Keratinocyte (primary cell): Measurements from ENCODE around the gene CDYL.

Source experiments
- EZH2 ChIP-seq: IDR thresholded peaks from one replicate; pipeline ENCODE4 v1.6.1; 2012; ENCODE audit warnings: inconsistent platforms, mild to moderate bottlenecking, low read length, moderate library complexity
- TF ChIP-seq, protein P1 (sequence below), 3 experiments: IDR thresholded peaks in 1 of 3; conservative IDR thresholded peaks in 1 of 3; optimal IDR thresholded peaks in 1 of 3; 2 replicates in 2 of 3; 3 replicates in 1 of 3; pipeline versions ENCODE3 to v1.5.1; 2011; ENCODE audit warnings: low read length in 3 of 3, mild to moderate bottlenecking in 3 of 3, moderate library complexity in 2 of 3, control low read depth in 1 of 3, inconsistent platforms in 1 of 3; ENCODE audit not compliant: insufficient read depth in 2 of 3; ENCODE audit errors: extremely low read depth in 1 of 3

DNA sequence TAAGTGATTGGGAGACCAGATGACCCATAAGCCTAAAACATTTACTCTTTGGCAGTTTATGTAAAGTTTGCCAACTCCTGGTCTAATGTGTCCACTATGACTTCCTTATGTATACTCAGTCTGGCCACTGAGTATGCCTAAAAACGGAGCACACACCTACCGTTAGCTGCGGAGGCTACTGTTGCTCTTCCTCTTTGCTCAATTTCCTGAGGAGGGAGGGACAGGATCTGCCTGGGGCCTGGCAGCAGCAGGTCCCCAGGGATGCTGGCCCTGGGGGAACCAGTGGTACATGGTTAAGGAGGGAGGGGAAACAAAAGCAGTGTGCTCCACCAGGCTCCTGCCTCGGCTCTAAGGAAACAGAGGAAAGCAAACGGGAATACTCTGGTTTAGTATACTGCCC lies 113.5 kb downstream of the CDYL start:
- TF ChIP-seq, protein P1, sequence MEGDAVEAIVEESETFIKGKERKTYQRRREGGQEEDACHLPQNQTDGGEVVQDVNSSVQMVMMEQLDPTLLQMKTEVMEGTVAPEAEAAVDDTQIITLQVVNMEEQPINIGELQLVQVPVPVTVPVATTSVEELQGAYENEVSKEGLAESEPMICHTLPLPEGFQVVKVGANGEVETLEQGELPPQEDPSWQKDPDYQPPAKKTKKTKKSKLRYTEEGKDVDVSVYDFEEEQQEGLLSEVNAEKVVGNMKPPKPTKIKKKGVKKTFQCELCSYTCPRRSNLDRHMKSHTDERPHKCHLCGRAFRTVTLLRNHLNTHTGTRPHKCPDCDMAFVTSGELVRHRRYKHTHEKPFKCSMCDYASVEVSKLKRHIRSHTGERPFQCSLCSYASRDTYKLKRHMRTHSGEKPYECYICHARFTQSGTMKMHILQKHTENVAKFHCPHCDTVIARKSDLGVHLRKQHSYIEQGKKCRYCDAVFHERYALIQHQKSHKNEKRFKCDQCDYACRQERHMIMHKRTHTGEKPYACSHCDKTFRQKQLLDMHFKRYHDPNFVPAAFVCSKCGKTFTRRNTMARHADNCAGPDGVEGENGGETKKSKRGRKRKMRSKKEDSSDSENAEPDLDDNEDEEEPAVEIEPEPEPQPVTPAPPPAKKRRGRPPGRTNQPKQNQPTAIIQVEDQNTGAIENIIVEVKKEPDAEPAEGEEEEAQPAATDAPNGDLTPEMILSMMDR (optimal IDR thresholded peaks at IDR 0.05 in 1 of 3, IDR thresholded peaks at IDR 0.05 in 1 of 3, conservative IDR thresholded peaks at IDR 0.05 in 1 of 3; ENCODE audit: extremely low read depth in 1 of 3, insufficient read depth in 2 of 3, low read length in 3 of 3), result no peak
- TF ChIP-seq EZH2, result no peak
